Neural progenitor cell (in vitro differentiated cells): ENCODE data around the gene XYLT1.

ENCODE experiments used
- EZH2 ChIP-seq: fragments of 200-600 bp; sonication (generic); IDR thresholded peaks from 2 replicates; pipeline ENCODE4 v1.6.1; 2017; ENCODE audit warnings: antibody characterized with exemption, mild to moderate bottlenecking, moderate library complexity
- TF ChIP-seq, protein P1 (sequence below): fragments of 200-600 bp; sonication (generic); IDR thresholded peaks from 2 replicates; pipeline ENCODE4 v1.5.1; 2017; ENCODE audit warnings: antibody characterized with exemption, mild to moderate bottlenecking

DNA sequence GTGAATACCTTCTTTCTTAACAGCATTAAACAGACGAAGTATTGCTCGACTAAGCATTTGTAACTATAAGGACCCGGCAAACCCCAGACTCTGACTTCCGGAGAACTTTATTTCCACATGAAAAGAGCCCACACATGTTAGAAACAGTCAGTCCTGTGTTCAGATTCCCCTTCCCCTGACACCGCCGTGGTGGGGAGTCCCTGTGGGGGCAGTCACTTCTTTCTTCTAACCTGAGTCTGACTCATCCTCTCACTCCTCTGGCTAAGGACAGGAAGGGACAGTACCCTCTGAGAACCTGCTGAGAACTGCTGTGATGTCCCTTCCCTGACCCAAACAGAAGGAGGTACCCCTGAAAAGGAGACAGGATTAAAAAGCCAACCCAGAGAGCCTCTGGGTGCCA lies 165.1 kb downstream of the XYLT1 start:
- TF ChIP-seq, protein P1, sequence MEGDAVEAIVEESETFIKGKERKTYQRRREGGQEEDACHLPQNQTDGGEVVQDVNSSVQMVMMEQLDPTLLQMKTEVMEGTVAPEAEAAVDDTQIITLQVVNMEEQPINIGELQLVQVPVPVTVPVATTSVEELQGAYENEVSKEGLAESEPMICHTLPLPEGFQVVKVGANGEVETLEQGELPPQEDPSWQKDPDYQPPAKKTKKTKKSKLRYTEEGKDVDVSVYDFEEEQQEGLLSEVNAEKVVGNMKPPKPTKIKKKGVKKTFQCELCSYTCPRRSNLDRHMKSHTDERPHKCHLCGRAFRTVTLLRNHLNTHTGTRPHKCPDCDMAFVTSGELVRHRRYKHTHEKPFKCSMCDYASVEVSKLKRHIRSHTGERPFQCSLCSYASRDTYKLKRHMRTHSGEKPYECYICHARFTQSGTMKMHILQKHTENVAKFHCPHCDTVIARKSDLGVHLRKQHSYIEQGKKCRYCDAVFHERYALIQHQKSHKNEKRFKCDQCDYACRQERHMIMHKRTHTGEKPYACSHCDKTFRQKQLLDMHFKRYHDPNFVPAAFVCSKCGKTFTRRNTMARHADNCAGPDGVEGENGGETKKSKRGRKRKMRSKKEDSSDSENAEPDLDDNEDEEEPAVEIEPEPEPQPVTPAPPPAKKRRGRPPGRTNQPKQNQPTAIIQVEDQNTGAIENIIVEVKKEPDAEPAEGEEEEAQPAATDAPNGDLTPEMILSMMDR = no peak
- TF ChIP-seq EZH2 = no peak
